ENCODE data around the gene MBOAT2. TPM values are rescaled to one million over a fixed set of nuclear protein-coding genes. Genes with fewer than 3 reads are reported as not detected.

MBOAT2 gene
- total RNA-seq, 1 donor from 2014 or later: 1.7 TPM

- no peak for TF ChIP-seq CTCF (IDR thresholded peaks at IDR 0.05)
- POLR2A ChIA-PET: no interaction called here
- CTCF ChIA-PET: no interaction called here
- peaks cover 18% of the 10 kb centered on the region for H3K27me3 Mint-ChIP-seq
- intact Hi-C loops (cut with micrococcal nuclease): no loop called here
- H3K9me3 Mint-ChIP-seq: no peaks in the 10 kb centered on the region
- H3K36me3 Mint-ChIP-seq (ENCODE audit: low read depth): no peaks in the 10 kb centered on the region
- no peak overlapping the region for H3K27ac Mint-ChIP-seq
- H3K4me1 Mint-ChIP-seq: no peaks in the 10 kb centered on the region
- H3K4me3 Mint-ChIP-seq: no peak overlapping the region
- ATAC-seq (ENCODE audit: low read depth) (no peak), DNase-seq (no peak)
These were observed 156.1 kb downstream of the MBOAT2 start for GRCh38 chr2:8847400-8847799.

GRCh38 chr2:8841932-8842331 lies 161.6 kb downstream of the MBOAT2 start:
- Mint-ChIP-seq H3K27me3 (peaks cover 25% of the 10 kb centered on the region), H3K36me3 (ENCODE audit: low read depth) (peaks cover 2% of the 10 kb centered on the region), H3K4me1 (peaks cover 7% of the 10 kb centered on the region), H3K27ac (no peak overlapping the region), H3K4me3 (no peak overlapping the region), H3K9me3 (no peaks in the 10 kb centered on the region)
- POLR2A ChIA-PET: no interaction called here
- intact Hi-C loops (cut with micrococcal nuclease): no loop called here
- CTCF ChIA-PET: no interaction called here
- DNase-seq (no peak), ATAC-seq (ENCODE audit: low read depth) (no peak)
- no peak for TF ChIP-seq CTCF (IDR thresholded peaks at IDR 0.05)

- H3K4me1 Mint-ChIP-seq: peaks cover 20% of the 10 kb centered on the region
- intact Hi-C loops (cut with micrococcal nuclease): no loop called here
- CTCF ChIA-PET: no interaction called here
- POLR2A ChIA-PET: no interaction called here
- peaks cover 2% of the 10 kb centered on the region for H3K36me3 Mint-ChIP-seq (ENCODE audit: low read depth)
- DNase-seq: no peak
- no peaks in the 10 kb centered on the region for H3K9me3 Mint-ChIP-seq
- H3K4me3 Mint-ChIP-seq: no peak overlapping the region
- no peak for TF ChIP-seq CTCF (IDR thresholded peaks at IDR 0.05)
- H3K27me3 Mint-ChIP-seq: peaks cover 14% of the 10 kb centered on the region
- ATAC-seq (ENCODE audit: low read depth): no peak
- no peak overlapping the region for H3K27ac Mint-ChIP-seq
These were observed 162.9 kb downstream of the MBOAT2 start for GRCh38 chr2:8840475-8841091.

- H3K36me3 Mint-ChIP-seq (ENCODE audit: low read depth): peaks cover 2% of the 10 kb centered on the region
- no peak for DNase-seq
- H3K4me3 Mint-ChIP-seq: no peak overlapping the region
- no peak for TF ChIP-seq CTCF (IDR thresholded peaks at IDR 0.05)
- H3K9me3 Mint-ChIP-seq: no peaks in the 10 kb centered on the region
- H3K4me1 Mint-ChIP-seq: peaks cover 31% of the 10 kb centered on the region
- H3K27me3 Mint-ChIP-seq: peaks cover 6% of the 10 kb centered on the region
- ATAC-seq (ENCODE audit: low read depth): no peak
- intact Hi-C loops (cut with micrococcal nuclease): loop anchor here (5.0 kb wide), 1 partner anchor 1203 kb away; the partner anchor contains the start of gene KLF11
- ChIA-PET POLR2A (no interaction called here), CTCF (no interaction called here)
- H3K27ac Mint-ChIP-seq: no peak overlapping the region
These were observed 164.1 kb downstream of the MBOAT2 start for GRCh38 chr2:8839189-8839965.

- intact Hi-C loops (cut with micrococcal nuclease): loop anchor here (1.0 to 5.0 kb wide), 3 partner anchors 165 to 1205 kb away; partner anchors contain the start of genes CPSF3, ITGB1BP1, KLF11 and MBOAT2
- H3K36me3 Mint-ChIP-seq (ENCODE audit: low read depth): peaks cover 2% of the 10 kb centered on the region
- ATAC-seq (ENCODE audit: low read depth) (no peak), DNase-seq (no peak)
- peaks cover 6% of the 10 kb centered on the region for H3K27me3 Mint-ChIP-seq
- peak overlapping the region; percentile 98 for H3K4me3 Mint-ChIP-seq
- peak overlapping the region; percentile 96 for H3K27ac Mint-ChIP-seq
- H3K9me3 Mint-ChIP-seq: no peaks in the 10 kb centered on the region
- POLR2A ChIA-PET: interaction anchor here (0.6 kb wide), 1 partner anchor 1921 kb away, joined by 3 read pairs; the partner anchor contains the start of gene RNF144A
- H3K4me1 Mint-ChIP-seq: peaks cover 40% of the 10 kb centered on the region
- CTCF ChIA-PET: no interaction called here
- no peak for TF ChIP-seq CTCF (IDR thresholded peaks at IDR 0.05)
These were observed 165.7 kb downstream of the MBOAT2 start for GRCh38 chr2:8837795-8838140.
